ENCODE data around the gene SLC22A17. TPM values are rescaled to one million over a fixed set of nuclear protein-coding genes. Genes with fewer than 3 reads are reported as not detected.
A peak's percentile ranks its signal among the peaks of the same experiment; 100 is the strongest.

Gene SLC22A17
- total RNA-seq, 1 donor from 2014 or later: 29.3 TPM

- Mint-ChIP-seq H3K36me3 (ENCODE audit: low read depth, unreplicated experiment) (peaks cover 6% of the 10 kb centered on the region), H3K4me3 (ENCODE audit: unreplicated experiment) (peak overlapping the region; percentile 86), H3K27me3 (ENCODE audit: low read depth, unreplicated experiment) (peaks cover 2% of the 10 kb centered on the region), H3K9me3 (ENCODE audit: unreplicated experiment) (no peaks in the 10 kb centered on the region), H3K27ac (ENCODE audit: unreplicated experiment) (peak overlapping the region; percentile 69), H3K4me1 (ENCODE audit: low read depth, unreplicated experiment) (peaks cover 19% of the 10 kb centered on the region)
- H3K9me3 ChIP-seq (ENCODE audit: insufficient read depth, low read depth, low read length): no peaks in the 10 kb centered on the region
- peaks cover 15% of the 10 kb centered on the region for H3K4me1 ChIP-seq (ENCODE audit: insufficient read depth, low read length)
- TF ChIP-seq EZH2 (IDR thresholded peaks at IDR 0.05; ENCODE audit: insufficient read depth, low read length) (no peak), CTCF (IDR thresholded peaks at IDR 0.05; ENCODE audit: insufficient read depth, low read depth, low read length) (no peak)
- peak overlapping the region; percentile 95 for H3K4me2 ChIP-seq (ENCODE audit: low read length)
- peak overlapping the region; percentile 75 for H2AFZ ChIP-seq (ENCODE audit: low read depth, low read length)
- FAIRE-seq (no peak), DNase-seq (ENCODE audit: low read depth) (no peak)
- peak overlapping the region; percentile 98 for H3K27ac ChIP-seq (ENCODE audit: low read depth, low read length)
- no peaks in the 10 kb centered on the region for H3K27me3 ChIP-seq (ENCODE audit: insufficient read depth, low read length)
- H3K4me3 ChIP-seq (ENCODE audit: insufficient read depth, low read depth, low read length): peak overlapping the region; percentile 74
- H4K20me1 ChIP-seq (ENCODE audit: insufficient read depth, low read length): no peaks in the 10 kb centered on the region
- peak overlapping the region; percentile 92 for H3K9ac ChIP-seq (ENCODE audit: low read length)
- peaks cover 5% of the 10 kb centered on the region for H3K79me2 ChIP-seq (ENCODE audit: insufficient read depth, low read length)
- H3K36me3 ChIP-seq (ENCODE audit: insufficient read depth, low read length): no peaks in the 10 kb centered on the region
Observed at GRCh38 chr14:23299986-23300686, 52.6 kb downstream of the SLC22A17 start.

- TF ChIP-seq CTCF (IDR thresholded peaks at IDR 0.05; ENCODE audit: insufficient read depth, low read depth, low read length) (peak; percentile 8), EZH2 (IDR thresholded peaks at IDR 0.05; ENCODE audit: insufficient read depth, low read length) (no peak)
- DNase-seq (ENCODE audit: low read depth): peak; percentile 39
- peaks cover 5% of the 10 kb centered on the region for H3K79me2 ChIP-seq (ENCODE audit: insufficient read depth, low read length)
- H3K27ac ChIP-seq (ENCODE audit: low read depth, low read length): no peak overlapping the region
- FAIRE-seq: no peak
- Mint-ChIP-seq H3K4me3 (ENCODE audit: unreplicated experiment) (no peak overlapping the region), H3K9me3 (ENCODE audit: unreplicated experiment) (no peaks in the 10 kb centered on the region), H3K4me1 (ENCODE audit: low read depth, unreplicated experiment) (peaks cover 20% of the 10 kb centered on the region), H3K27ac (ENCODE audit: unreplicated experiment) (no peak overlapping the region), H3K27me3 (ENCODE audit: low read depth, unreplicated experiment) (peaks cover 2% of the 10 kb centered on the region), H3K36me3 (ENCODE audit: low read depth, unreplicated experiment) (peaks cover 6% of the 10 kb centered on the region)
- no peaks in the 10 kb centered on the region for H3K36me3 ChIP-seq (ENCODE audit: insufficient read depth, low read length)
- H3K4me3 ChIP-seq (ENCODE audit: insufficient read depth, low read depth, low read length): no peak overlapping the region
- H4K20me1 ChIP-seq (ENCODE audit: insufficient read depth, low read length): no peaks in the 10 kb centered on the region
- H3K27me3 ChIP-seq (ENCODE audit: insufficient read depth, low read length): no peaks in the 10 kb centered on the region
- H3K4me2 ChIP-seq (ENCODE audit: low read length): peak overlapping the region; percentile 95
- peaks cover 15% of the 10 kb centered on the region for H3K4me1 ChIP-seq (ENCODE audit: insufficient read depth, low read length)
- no peaks in the 10 kb centered on the region for H3K9me3 ChIP-seq (ENCODE audit: insufficient read depth, low read depth, low read length)
- H3K9ac ChIP-seq (ENCODE audit: low read length): no peak overlapping the region
- no peak overlapping the region for H2AFZ ChIP-seq (ENCODE audit: low read depth, low read length)
Observed at GRCh38 chr14:23299211-23299957, 53.3 kb downstream of the SLC22A17 start.

All from astrocyte (in vitro differentiated cells and primary cell).